GM23338 (cell line): ENCODE results near the gene UBTF.

Experiments
- CREB1 ChIP-seq: fragments of 250-450 bp; sonication (Bioruptor Pico); IDR thresholded peaks from 2 replicates; pipeline ENCODE4 v1.5.0; 2020; ENCODE audit warnings: low read depth, mild to moderate bottlenecking, moderate library complexity
- EZH2 ChIP-seq: fragments of 200-600 bp; sonication (generic); IDR thresholded peaks from one replicate; pipeline ENCODE4 v1.8.0; 2017; ENCODE audit warnings: antibody characterized with exemption, mild to moderate bottlenecking, low read depth; ENCODE audit not compliant: unreplicated experiment
- EZH2phosphoT487 ChIP-seq: fragments of 200-600 bp; sonication (generic); IDR thresholded peaks from one replicate; pipeline ENCODE4 v1.8.1; 2018; ENCODE audit warnings: antibody characterized with exemption; ENCODE audit not compliant: unreplicated experiment
- JUNB ChIP-seq: IDR thresholded peaks from one replicate; pipeline ENCODE4 v1.6.1; 2016; ENCODE audit warnings: antibody characterized with exemption; ENCODE audit not compliant: unreplicated experiment
- TF ChIP-seq, protein P1 (sequence below), 2 experiments: fragments of 200-600 bp in 1 of 2; sonication (generic) in 1 of 2; conservative IDR thresholded peaks; 2 replicates each; pipeline versions ENCODE4 v1.5.1 to v1.6.1; 2016 to 2017; ENCODE audit warnings: antibody characterized with exemption in 2 of 2, low read depth in 2 of 2, mild to moderate bottlenecking in 2 of 2, moderate library complexity in 1 of 2
- TF ChIP-seq, protein P2 (sequence below): IDR thresholded peaks from one replicate; pipeline ENCODE4 v1.6.1; 2018; ENCODE audit warnings: antibody characterized with exemption; ENCODE audit not compliant: unreplicated experiment

DNA sequence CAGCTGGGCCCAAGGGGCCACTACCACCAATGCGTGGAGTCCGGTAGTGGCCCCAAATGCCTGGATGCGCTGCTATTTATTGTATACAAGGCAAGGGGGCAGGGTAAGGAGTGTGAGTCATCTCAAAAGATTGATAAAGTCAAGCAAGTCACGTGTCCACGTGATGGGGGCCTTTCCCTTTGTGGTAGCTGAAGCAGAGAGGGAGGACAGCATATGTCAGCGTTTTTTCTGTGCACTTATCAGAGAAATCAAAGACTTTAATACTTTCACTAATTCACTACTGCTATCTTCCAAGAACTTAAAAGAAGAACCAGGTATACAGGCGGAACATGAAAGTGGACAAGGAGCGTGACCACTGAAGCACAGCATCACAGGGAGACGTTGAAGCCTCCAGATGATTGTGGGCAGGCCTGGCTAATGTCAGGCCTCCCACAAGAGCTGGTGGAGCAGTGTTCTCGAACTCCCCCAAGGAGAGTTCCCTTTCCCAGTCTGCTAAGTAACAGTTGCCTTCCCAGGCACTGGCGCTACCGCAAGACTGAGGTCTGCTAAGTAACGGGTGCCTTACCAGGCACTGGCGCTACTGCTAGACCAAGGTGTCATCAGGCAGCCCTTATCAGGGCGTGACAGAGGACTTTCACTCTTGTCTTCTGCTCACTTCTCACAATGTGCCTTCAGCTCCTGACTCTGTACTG lies 59.8 kb downstream of the UBTF start:
- TF ChIP-seq, protein P1, sequence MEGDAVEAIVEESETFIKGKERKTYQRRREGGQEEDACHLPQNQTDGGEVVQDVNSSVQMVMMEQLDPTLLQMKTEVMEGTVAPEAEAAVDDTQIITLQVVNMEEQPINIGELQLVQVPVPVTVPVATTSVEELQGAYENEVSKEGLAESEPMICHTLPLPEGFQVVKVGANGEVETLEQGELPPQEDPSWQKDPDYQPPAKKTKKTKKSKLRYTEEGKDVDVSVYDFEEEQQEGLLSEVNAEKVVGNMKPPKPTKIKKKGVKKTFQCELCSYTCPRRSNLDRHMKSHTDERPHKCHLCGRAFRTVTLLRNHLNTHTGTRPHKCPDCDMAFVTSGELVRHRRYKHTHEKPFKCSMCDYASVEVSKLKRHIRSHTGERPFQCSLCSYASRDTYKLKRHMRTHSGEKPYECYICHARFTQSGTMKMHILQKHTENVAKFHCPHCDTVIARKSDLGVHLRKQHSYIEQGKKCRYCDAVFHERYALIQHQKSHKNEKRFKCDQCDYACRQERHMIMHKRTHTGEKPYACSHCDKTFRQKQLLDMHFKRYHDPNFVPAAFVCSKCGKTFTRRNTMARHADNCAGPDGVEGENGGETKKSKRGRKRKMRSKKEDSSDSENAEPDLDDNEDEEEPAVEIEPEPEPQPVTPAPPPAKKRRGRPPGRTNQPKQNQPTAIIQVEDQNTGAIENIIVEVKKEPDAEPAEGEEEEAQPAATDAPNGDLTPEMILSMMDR (conservative IDR thresholded peaks at IDR 0.05; ENCODE audit: low read depth in 2 of 2): no peak
- TF ChIP-seq EZH2 (no peak), JUNB (no peak), CREB1 (CRISPR knock-in tag) (no peak), EZH2phosphoT487 (no peak)
- TF ChIP-seq, protein P2, sequence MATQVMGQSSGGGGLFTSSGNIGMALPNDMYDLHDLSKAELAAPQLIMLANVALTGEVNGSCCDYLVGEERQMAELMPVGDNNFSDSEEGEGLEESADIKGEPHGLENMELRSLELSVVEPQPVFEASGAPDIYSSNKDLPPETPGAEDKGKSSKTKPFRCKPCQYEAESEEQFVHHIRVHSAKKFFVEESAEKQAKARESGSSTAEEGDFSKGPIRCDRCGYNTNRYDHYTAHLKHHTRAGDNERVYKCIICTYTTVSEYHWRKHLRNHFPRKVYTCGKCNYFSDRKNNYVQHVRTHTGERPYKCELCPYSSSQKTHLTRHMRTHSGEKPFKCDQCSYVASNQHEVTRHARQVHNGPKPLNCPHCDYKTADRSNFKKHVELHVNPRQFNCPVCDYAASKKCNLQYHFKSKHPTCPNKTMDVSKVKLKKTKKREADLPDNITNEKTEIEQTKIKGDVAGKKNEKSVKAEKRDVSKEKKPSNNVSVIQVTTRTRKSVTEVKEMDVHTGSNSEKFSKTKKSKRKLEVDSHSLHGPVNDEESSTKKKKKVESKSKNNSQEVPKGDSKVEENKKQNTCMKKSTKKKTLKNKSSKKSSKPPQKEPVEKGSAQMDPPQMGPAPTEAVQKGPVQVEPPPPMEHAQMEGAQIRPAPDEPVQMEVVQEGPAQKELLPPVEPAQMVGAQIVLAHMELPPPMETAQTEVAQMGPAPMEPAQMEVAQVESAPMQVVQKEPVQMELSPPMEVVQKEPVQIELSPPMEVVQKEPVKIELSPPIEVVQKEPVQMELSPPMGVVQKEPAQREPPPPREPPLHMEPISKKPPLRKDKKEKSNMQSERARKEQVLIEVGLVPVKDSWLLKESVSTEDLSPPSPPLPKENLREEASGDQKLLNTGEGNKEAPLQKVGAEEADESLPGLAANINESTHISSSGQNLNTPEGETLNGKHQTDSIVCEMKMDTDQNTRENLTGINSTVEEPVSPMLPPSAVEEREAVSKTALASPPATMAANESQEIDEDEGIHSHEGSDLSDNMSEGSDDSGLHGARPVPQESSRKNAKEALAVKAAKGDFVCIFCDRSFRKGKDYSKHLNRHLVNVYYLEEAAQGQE: no peak
